AG08395 (cell line): ENCODE measurements around the gene OR6C74.

Experiments used
- DNase-seq: peaks from one replicate; pipeline ENCODE4 v3.0.0; 2012; ENCODE audit warnings: mixed read lengths, low spot score

Gene OR6C74

GRCh38 chr12:55244309-55244708 lies at the start of gene OR6C74:
TSS of gene OR6C74 (plus strand) at chr12:55244609. CDS start at chr12:55247288, 2,679 bp downstream.
- no peak for DNase-seq

- DNase-seq, result no peak
These were observed 23.7 kb upstream of the OR6C74 start, which contains the start of gene OR10A7 for GRCh38 chr12:55220725-55221124. TSS of gene OR10A7 (plus strand) at chr12:55221025. CDS start at chr12:55221025, 0 bp downstream.

GRCh38 chr12:55226523-55226922 lies 17.9 kb upstream of the OR6C74 start:
- DNase-seq, result no peak

GRCh38 chr12:55227643-55228042 lies 16.8 kb upstream of the OR6C74 start:
- no peak for DNase-seq

- DNase-seq, result no peak
These were observed 1.8 kb downstream of the OR6C74 start for GRCh38 chr12:55246159-55246558.

- no peak for DNase-seq
These were observed 6.5 kb downstream of the OR6C74 start for GRCh38 chr12:55250944-55251343.

- no peak for DNase-seq
These were observed 8.9 kb downstream of the OR6C74 start for GRCh38 chr12:55253281-55253680.

- no peak for DNase-seq
These were observed 12.4 kb downstream of the OR6C74 start for GRCh38 chr12:55256831-55257230.

- DNase-seq, result no peak
These were observed 13.9 kb downstream of the OR6C74 start for GRCh38 chr12:55258303-55258702.

- no peak for DNase-seq
These were observed 36.6 kb downstream of the OR6C74 start for GRCh38 chr12:55280991-55281390.

- DNase-seq, result no peak
These were observed 45.6 kb downstream of the OR6C74 start for GRCh38 chr12:55289999-55290398.
